D721Med (cell line): ENCODE data around the gene TRAPPC2B.
"Not testable (repeated sequence)": the region's sequence is repeated elsewhere in the genome, so short reads cannot be mapped to it uniquely, and the experiment has no call there.

Experiments used
- DNase-seq: peaks from one replicate; pipeline ENCODE4 v3.0.0; 2011; ENCODE audit warnings: low spot score; ENCODE audit not compliant: insufficient read length
- FAIRE-seq: peaks from 2 replicates; lab custom pipeline; 2011; peaks lifted over from hg19 to GRCh38; lab: Jason Lieb, UNC
- TF ChIP-seq, protein P1 (sequence below): IDR thresholded peaks from 2 replicates; pipeline ENCODE4 v1.5.1; 2012; ENCODE audit warnings: mild to moderate bottlenecking, control low read depth; ENCODE audit not compliant: insufficient read depth; ENCODE audit errors: missing control alignments

TRAPPC2B gene

DNA sequence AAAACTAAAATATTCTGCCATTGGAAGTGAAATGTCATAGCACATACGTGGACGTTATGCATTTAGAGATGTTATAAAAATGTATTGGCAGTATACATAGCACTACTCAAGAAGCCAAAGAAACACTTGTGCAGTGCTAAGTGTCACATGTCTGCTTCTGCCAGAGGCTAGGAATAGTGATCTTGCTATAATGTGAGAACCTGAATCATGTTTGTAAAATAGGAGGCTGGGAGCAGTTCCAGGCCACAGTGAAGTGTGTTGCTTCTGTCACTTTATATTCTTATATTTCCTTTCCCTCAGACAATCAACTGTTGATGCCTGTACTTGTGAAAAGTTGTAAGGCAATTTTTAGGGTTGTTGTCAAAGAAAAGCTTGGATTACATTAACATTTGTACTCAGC is 3.4 kb downstream of the TRAPPC2B start:
- TF ChIP-seq, protein P1, sequence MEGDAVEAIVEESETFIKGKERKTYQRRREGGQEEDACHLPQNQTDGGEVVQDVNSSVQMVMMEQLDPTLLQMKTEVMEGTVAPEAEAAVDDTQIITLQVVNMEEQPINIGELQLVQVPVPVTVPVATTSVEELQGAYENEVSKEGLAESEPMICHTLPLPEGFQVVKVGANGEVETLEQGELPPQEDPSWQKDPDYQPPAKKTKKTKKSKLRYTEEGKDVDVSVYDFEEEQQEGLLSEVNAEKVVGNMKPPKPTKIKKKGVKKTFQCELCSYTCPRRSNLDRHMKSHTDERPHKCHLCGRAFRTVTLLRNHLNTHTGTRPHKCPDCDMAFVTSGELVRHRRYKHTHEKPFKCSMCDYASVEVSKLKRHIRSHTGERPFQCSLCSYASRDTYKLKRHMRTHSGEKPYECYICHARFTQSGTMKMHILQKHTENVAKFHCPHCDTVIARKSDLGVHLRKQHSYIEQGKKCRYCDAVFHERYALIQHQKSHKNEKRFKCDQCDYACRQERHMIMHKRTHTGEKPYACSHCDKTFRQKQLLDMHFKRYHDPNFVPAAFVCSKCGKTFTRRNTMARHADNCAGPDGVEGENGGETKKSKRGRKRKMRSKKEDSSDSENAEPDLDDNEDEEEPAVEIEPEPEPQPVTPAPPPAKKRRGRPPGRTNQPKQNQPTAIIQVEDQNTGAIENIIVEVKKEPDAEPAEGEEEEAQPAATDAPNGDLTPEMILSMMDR, result no peak
- no peak for FAIRE-seq
- no peak for DNase-seq

DNA sequence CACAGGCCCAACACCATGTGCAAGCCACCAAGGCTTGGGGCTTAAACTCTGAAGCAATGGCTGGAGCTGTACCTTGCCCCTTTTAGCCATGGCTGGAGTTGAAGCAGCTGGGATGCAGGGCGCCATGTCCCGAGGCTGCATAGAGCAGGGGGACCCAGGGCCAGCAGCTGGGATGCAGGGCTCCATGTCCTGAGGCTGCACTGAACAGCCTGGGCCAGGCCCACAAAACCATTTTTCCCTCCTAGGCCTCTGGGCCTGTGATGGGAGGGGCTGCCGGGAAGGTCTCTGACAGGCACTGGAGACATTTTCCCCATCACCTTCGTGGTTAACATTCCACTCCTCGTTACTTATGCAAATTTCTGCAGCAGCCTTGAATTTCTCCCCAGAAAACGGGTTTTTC is 10.8 kb downstream of the TRAPPC2B start:
- DNase-seq (no peak), FAIRE-seq (no peak)
- TF ChIP-seq, protein P1, result no peak

DNA sequence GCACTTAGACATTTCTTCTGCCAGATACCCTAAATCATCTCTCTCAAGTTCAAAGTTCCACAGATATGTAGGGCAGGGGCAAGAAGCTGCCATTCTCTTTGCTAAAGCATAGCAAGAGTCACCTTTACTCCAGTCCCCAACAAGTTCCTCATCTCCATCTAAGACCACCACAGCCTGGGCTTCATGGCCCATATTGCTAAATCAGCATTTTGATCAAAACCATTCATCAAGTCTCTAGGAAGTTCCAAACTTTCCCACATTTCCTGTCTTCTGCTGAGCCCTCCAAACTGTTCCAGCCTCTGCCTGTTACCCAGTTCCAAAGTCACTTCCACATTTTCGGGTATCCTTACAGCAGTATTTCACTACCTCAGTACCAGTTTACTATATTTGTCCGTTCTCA is 11.3 kb downstream of the TRAPPC2B start:
- not testable (repeated sequence) for DNase-seq, FAIRE-seq

DNA sequence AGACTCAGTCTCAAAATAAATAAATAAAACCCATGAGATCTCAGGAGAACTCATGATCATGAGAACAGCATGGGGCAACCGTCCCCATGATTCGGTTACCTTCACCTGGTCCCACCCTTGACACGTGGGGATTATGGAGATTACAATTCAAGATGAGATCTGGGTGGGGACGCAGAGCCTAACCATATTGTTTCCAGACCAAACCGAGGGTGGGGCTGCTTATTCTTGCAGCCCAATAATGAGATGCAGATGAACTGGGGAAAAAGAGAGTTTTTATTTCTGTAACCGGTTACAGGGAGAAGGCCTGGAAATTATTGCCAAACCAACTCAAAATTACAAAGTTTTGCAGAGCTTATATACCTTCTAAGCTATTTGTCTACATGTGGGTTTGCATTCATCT is 12.8 kb downstream of the TRAPPC2B start:
- TF ChIP-seq, protein P1, result no peak
- DNase-seq (no peak), FAIRE-seq (no peak)

DNA sequence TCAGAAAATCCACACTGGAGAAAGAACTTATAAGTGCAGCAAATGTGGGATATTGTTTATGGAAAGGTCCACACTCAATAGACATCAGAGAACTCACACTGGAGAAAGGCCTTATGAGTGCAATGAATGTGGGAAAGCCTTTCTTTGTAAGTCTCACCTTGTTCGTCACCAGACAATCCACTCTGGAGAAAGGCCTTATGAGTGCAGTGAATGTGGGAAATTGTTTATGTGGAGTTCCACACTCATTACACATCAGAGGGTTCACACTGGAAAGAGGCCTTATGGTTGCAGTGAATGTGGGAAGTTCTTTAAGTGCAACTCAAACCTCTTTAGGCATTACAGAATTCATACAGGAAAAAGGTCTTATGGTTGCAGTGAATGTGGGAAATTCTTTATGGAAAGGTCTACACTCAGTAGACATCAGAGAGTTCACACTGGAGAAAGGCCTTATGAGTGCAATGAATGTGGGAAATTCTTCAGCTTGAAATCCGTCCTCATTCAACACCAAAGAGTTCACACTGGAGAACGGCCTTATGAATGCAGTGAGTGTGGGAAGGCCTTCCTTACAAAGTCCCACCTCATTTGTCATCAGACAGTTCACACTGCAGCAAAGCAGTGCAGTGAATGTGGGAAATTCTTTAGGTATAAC is 14.3 kb downstream of the TRAPPC2B start:
- FAIRE-seq, result no peak
- DNase-seq, result no peak
- TF ChIP-seq, protein P1, result no peak

DNA sequence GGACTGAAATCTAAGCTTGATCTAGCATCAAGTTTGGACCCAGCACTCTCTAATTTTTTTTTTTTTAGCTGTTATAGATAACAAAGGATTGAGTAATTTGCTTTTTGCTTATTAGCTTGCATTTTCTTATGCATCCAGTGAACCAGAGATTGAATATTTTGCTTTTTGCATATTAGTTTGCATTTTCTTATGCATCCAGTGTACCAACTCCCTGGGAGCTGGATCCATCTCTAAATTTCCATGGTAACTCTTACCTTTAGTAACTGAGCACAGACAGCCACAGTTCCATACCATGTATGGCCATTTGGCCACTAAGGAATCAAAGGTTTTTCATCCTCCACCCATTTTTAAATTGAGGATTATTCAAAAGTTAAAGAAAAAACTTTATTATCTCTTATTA is 17.6 kb downstream of the TRAPPC2B start:
- DNase-seq (no peak), FAIRE-seq (no peak)
- TF ChIP-seq, protein P1, result no peak

DNA sequence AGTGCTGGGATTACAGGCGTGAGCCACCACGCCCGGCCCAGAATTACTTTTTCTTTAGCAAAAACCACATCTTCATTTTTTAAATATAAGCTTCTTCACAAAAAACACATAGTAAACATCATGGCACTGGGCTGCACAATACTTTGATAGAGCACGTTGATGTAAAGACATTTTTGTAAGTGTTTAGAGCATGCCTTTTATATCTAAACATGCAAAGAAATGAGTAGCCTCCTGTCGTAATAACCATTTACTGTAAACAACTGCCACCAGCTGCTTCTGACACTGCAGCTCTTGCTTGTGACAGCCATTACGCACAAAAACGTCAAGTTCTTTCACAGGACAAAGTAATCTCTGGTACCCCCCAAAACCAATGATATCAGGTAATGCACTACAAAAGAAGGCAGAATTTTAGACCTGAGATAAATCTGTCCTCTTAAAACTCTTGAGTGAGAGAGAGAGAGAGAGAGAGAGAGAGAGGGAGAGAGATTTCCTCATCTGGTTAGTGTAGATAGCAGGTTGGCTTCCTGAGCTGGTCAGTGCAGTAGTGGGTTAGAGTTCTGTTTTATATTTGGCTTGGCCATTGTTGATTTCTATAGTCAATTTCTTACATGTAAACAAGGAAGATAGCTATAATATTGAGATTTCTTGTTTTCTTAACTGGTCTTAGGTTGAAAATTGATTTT is 19.6 kb downstream of the TRAPPC2B start:
- TF ChIP-seq, protein P1, result no peak
- no peak for FAIRE-seq
- no peak for DNase-seq
